ENCODE results near the gene NINJ1.
"Not testable (repeated sequence)": the region's sequence is repeated elsewhere in the genome, so short reads cannot be mapped to it uniquely, and the experiment has no call there.

The NINJ1 gene

DNA sequence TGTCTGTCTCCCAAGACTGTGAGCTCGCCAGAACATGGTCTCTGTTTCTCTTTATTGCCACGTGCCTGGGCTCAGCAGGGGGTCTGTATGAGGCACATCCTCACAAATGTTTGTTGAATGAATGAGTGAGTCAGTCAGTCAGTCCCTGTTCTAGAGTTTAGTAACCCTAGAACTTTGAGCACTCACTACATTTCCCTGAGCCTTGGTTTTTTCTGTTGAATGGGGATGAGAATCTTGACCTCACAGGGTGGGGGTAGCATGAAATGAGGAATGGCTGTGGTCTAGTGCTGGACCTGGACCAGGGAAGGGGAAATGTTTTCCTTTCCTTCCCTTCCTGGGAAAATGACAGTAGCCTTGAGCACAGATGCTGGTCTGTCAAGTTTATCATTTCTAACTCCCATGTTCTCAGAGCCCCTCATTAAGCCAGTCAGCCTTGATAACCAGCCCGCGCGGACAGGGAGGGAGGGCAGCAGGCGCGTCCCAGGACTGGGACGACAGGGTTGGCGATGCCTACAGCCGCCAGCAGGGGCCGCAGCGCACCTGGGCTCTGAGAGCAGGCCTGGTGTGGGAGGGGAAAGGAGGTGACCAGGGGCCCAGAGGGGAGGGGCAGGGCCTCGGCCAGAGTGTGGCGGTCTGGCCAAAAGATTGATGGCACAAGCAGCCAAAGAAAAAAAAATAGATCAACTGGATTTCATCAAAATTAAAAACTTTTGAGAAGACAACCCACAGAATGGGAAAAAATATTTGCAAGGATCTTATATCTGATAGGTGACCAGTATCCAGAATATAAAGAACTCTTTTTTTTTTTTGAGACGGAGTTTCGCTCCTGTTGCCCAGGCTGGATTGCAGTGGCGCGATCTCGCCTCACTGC lies 25.8 kb upstream of the NINJ1 start:
- DNase-seq (ENCODE audit: low read depth in 2 of 2): peak; percentile 37 to 49

DNA sequence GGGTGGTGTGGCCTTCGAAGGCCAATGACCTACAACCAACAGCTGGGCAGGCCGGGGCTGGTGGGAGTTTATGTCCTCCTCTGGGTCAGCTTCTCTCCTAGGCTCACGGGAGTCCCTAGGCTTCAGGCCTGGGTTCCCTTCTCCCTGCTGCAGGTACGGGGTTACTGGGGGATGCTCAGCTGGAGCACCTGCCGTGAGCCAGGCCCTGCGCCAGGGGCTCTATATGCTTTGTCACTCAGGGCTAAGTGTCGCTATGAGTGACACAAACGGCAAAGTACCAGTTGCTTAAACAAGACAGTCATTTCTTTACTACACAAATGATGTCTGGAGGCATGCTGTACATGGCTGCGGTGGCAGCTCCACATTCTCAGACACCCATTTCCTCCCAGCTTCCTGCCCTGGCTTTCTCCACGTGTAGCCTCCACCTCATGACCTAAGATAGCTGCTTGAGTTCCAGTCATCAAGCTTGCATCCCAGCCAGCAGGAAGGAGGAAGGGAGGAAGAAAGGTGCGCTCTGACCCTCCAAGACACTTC lies 22.5 kb upstream of the NINJ1 start:
- no peak for DNase-seq (ENCODE audit: low read depth in 2 of 2)

DNA sequence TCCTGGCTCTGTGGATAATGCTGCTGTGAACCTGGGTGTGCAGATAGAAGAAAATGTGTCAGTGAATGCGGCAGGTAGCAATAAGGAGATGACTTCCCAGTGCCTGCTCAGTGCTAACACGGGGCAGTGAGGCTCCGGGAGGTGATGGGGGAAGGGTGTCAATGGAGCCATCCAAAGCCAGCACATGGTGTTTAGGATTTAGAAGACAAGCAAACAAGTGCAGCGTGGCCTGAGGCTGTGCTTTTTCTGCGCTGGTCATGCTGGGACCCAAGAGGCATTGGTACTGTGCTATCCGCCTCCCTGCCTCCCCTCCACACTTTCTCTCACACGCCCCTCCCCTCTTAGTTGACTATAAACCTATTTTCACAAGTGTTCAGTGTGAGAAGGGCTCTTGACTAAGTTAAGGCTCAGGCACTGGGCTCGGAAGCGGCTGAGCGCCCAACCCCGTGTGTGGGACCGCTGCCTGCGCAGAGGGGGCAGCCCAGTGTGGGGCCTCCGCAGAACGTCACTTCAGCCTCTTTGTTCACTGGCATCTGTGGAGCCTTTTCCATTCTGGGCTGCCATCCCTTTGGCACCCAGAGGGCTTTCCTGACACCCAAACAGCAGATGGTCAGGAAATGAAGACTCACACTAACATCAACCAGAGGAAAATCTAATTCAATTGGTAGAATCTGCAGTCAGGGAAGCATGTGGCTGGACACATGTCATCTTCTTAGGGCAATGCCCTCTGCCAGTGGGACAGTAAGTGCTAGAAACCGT lies 21.8 kb upstream of the NINJ1 start:
- DNase-seq (ENCODE audit: low read depth in 2 of 2): no peak

DNA sequence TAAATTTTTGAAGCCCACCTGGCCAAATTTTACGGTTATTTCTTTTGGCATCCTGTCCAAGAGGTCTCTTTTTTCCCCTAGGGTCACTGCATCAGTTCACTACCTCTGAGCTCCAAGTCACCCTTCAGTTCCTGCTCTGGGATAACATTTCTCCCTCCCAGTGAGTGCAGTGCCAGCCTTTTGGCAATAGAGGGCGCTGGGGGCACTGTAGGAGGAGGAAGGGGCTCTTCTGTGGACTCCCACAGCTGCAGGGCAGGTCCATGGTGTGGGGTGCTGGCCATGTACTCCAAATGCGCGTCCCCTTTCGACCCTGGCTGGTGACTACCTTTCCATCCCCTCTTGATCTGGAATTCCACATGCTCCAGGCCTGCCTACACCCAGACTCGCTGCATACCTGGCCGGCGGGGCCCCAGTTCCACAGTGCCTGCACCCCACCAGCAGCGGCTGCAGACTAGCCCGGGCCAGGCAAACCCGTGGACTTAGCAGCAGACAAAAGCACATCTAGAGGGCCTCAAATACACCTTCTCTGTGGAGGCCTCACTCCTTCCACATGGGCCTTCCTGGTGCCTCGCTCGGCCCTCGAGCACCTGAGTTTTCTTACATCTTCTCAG lies 20.3 kb upstream of the NINJ1 start:
- DNase-seq (ENCODE audit: low read depth in 2 of 2): no peak

DNA sequence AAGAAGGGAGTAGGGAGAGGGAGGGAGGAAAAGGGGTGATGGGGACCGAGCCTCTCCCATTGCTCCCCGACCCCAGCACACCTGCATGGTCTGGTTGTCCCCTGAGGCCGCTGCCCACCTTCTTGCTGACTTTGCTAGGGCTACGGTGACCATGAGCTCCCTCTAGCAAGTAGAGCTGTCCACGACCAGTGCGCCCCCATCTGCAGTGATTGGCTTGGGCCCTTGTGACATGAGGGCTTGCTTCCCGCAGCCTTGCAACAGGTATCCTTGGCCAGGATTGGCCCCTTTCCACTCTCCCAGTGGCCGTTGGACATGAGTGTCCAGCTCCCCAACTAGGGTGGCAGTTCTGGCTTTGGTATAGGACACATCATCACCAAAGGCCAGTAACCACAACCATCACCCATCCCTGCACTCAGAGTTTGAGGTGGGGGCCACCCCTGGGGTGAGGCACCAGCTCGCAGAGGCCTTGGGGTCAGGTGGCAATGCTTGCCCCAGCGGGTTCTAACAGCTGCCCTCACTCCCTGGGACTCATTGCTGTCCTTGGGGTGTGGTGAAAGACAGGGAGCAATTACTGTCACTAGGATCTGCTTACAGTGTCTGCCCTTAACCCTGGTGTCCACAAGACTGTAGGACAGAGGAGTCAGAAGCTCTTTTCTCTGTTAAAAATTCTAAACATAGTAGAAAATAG lies 17.2 kb upstream of the NINJ1 start:
- no peak for DNase-seq (ENCODE audit: low read depth in 2 of 2)

DNA sequence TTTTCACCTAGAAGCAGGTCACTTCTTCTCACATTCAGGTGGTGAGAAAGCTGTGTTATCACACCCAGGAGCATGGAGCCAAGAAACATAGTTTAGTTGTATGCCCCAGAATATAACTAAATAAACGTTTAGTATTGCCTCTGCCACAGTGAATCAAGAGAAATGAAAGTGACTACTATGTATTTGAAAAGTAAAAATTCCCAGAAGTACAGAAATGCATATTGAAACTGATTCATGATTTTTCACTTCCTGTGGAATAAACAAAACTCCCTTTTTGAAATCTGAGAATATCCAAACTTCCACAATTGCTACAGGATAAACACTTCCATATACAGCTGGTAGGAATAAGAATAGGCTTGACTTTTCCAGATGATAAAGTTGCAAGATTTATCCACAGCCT lies 15.3 kb upstream of the NINJ1 start:
- no peak for DNase-seq (ENCODE audit: low read depth in 2 of 2)

DNA sequence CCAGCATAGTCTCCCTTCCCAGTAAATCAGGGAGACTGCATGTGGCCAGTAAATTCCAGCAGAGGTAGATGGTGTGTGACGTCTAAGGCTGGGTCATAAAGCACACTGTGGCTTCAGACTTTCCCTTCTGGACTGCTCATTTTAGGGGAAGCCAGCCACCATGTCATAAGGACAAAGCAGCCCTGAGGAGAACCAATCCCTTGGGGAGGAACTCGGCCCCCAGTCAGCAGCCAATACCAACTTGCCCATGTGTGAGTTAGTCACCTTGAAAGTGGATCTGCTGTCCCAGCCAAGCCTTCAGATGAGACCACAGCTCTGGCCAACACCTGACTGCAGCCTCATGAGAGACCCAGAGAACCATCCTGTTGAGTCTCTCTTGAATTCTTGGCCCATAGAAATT lies 14.7 kb upstream of the NINJ1 start:
- no peak for DNase-seq (ENCODE audit: low read depth in 2 of 2)

DNA sequence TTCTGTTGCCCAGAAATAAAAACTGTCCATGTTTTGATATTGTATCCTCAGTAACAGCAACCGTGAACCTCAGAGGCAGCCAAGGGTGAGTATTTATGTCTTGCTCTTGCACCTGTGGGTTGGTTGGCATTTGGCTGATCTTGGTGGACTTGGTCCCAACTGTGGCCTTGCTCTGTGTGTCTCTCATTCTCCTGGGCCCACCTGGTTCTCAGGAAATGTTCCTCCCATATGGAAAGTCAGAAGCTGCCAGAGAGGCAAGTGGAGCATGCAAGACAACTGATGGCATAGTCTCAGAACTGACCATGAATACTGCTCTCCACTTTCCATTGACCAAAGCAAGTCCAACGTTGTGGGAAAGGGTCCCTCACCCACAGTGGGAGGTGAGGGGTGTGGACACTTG lies 13.6 kb upstream of the NINJ1 start:
- DNase-seq (ENCODE audit: low read depth in 2 of 2): no peak

DNA sequence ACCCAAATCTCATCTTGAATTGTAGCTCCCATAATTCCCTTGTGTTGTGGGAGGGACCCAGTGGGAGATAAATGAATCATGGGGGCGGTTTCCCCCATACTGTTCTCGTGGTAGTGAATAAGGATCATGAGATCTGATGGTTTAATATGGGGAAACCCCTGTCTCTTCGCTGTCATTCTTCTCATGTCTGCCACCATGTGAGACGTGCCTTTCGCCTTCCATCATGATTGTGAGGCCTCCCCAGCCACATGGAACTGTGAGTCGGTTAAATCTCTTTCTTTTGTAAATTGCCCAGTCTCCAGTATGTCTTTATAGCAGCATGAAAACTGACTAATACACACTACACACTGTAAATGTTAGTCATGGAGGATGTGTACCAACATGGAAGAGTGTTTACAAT lies 12.6 kb upstream of the NINJ1 start:
- DNase-seq (ENCODE audit: low read depth in 2 of 2): not testable (repeated sequence)

DNA sequence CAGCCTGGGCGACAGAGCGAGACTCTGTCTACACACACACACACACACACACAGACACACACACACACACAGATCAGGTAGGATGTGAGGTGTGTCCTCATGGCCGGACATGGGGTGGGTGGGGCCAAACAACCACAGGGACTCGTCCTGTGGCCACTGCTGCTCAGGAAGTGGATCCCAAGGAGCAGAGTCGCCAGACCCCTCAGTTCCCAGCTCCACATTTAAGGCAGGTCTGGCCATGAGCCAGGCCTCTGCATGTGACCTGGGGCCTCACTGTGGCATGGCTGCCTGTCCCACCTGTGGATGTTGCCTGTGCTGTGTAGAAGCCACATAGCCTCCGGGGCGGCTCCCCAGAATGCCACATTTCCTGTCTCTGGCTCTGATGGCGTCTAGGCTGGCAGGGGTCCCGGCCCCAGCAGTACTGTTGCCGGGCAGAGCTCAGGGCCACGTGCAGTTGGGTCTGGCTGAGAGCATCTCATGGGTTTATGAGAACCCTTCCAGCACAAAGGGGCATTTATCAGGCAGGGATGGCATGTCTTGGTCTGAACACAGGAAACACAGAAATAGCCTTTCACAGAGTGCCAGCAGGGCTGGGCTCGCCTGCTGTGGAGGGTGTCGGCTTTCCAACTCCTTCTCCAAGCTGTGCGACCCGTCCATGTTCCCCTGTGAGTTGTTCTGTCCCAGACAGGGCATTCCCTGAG lies 9.9 kb upstream of the NINJ1 start:
- DNase-seq (ENCODE audit: low read depth in 2 of 2): no peak

DNA sequence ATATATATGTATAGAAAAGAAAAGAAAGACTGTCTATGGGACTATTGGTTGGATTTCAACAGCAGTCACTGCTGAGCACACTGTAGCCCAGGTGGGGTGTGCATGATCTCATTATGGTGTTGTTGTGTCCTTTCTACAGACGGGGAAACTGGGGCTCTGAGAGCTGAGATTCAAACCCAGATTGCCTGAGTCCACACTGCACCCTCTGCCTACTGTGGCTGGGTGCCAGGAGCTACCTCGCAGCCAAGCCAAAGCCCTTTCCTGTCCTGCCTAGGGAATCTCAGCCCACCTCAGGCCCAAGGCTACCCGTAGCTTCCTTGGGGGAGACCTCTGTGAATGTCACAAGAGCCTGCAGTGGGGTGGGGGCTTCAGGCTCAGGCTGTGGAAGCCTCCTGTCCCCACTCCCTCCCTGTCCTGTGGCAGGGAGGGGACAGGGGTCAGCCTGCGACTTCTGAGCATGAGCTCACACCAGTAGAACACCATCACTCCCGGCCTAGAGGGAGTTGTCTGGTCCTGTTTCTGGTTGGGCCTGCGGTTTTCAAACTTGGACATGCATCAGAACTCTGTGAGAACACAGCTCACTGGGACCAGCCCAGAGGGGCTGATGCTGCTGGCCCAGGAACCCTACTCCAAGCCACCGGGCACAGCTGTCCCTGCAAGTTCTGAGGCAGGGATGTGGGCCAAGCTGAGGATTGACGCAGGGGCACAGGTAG lies 7.9 kb upstream of the NINJ1 start:
- DNase-seq (ENCODE audit: low read depth in 2 of 2): no peak

DNA sequence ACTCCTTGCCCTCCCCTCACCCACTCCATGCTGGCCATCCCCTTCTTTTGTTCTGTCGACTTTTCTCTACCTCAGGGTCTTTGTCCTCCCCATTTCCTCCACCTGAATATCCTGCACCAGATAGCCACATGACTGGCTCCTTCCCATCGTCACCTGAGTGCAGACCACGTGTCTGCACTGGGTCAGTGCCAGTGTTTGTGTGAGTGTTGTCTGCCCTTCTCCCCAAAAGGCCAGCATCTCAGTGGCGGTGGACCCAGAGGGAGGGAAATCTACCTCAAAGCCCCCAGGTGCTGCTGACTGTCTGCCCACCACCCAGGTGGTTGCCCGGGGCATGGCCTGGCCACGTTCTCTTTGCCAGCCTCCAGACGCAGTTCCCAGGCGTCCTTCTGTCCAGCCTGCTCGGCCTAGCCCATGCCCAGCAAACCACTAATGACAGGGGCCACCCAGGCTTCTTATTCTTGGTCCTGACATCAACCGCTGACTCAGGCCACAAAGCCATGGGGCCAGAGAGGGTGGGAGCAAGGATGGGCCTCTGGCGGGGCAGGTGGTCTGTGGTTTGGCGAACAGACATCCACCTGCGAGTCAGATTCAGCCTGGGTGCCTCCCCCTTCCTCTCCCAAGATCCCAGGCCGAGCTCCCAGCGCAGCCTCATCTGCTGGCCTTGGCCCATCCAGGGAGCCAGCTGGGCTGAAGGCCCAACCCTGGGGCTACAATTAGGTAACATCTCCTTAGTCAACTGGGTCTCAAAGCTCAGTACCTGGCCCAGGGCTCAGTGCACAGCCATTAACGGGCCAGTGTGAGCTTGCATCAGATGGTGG lies 5.5 kb upstream of the NINJ1 start:
- DNase-seq (ENCODE audit: low read depth in 2 of 2): no peak

DNA sequence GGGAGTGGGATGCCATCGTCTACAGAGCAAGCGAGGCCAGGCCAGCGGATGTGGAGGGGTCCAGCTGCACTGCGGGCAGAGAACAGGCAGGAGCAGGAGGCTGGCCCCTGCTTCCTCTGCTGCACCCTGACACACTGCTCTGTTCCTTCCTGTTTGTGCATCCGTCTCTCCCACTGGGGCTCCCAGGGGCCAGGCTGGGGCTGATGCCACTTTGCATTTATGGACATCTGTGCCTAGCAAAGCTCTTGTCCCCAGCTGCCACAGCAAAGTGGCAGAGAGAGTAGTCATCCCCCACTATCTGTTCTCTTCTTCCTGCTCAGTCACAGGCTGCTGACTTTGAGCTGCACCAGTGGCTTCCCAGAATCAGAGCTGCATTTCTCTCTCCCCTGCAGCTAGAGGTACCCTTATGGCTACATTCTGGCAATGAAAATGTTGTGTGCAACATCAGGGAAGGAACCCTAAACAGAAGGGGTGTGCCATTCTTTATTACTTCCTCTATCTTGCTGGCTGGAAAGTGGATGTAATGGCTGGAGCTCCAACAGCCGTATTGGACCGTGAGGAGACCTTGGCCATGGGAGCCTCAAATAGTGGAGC lies 4.2 kb upstream of the NINJ1 start:
- no peak for DNase-seq (ENCODE audit: low read depth in 2 of 2)

DNA sequence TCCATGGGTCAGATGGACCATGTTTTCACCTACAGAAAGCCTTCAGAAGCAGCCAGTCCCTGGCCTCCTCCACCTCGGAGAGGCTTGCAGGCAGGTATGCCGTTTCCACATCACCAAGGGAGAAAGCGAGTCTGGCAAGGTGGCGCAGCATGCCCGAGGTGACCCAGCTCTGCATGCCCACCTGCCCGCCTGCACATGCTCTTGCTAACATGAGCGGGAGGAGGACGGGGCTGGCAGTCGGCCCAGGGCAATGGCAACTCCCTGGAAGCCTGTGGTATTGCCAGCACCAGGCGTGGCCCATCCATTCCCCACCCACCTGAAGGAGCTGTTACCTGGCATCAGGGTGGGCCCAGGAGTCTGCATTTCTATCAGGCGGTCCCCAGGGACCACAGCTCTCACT lies 3.3 kb upstream of the NINJ1 start:
- no peak for DNase-seq (ENCODE audit: low read depth in 2 of 2)

DNA sequence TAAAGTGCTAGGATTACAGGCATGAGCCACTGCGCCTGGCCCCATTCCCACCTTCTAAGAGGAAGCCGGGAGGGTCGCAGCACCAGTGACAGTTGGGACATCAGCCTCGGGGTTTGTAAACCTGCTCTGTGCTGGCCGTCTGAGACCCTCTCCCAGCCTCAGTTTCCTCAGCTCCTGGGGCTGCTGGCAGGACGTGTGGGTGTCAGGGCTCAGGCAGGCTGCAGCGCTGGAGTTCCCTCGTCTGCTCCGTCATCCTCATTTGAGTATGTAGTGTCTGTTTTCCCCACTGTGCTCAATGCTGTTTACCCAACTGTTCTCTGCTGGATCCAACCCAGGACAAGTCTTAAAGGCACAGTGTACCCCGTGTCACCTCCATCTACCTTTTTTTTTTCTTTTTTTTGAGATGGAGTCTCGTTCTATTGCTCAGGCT lies 2.0 kb upstream of the NINJ1 start:
- DNase-seq (ENCODE audit: low read depth in 2 of 2): no peak

DNA sequence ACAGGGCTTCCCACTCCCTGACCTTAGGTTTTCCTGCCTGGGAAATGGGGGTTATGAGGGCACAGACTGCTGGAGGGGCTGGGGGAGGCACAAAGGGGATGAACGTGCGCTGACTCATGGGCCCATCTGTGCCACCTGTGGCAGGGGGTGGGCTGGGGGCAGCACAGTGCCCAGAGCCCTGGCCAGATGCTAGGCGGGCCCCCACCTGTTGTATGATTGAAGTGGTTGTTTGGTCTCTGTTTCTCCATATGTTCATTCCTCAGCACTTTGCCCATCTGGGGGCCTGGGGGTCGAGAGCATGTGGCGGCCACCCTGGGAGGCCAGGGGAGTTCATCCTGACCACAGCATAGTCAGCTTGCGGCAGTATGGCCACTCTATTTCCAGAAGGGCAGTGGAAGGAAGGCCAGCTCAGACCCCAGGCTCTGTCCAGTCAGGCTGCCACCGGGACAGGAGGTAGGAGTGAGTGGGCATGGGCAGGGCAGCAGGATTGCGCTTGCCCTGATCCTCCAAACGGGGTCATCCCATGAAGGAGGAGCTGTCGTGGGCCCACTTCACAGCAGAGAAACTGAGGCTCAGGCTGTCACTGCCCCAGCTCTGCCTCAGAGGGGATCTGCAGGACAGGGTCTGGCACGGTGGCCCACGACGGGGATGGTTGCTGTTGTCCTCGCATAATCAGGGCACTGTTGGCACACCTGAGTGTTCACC lies 841 bp upstream of the NINJ1 start:
- no peak for DNase-seq (ENCODE audit: low read depth in 2 of 2)

DNA sequence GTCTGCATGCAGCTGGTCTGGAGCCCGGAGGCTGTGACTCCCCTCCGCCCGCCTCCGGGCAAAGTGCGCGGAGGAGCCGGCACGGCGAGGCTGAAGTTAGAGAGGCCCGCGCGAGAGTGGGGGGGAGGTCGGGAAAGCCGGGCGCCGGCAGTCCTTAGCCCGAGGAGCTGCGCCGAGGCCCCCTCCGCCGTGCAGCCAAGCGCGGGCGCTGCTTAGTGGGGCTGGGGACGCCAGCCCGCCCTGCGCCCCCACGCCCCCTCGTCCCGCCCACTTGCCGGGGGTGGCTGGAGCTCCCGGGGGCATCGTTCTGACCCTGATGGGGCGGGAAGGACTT lies 403 bp downstream of the NINJ1 start:
- no peak for DNase-seq (ENCODE audit: low read depth in 2 of 2)

DNA sequence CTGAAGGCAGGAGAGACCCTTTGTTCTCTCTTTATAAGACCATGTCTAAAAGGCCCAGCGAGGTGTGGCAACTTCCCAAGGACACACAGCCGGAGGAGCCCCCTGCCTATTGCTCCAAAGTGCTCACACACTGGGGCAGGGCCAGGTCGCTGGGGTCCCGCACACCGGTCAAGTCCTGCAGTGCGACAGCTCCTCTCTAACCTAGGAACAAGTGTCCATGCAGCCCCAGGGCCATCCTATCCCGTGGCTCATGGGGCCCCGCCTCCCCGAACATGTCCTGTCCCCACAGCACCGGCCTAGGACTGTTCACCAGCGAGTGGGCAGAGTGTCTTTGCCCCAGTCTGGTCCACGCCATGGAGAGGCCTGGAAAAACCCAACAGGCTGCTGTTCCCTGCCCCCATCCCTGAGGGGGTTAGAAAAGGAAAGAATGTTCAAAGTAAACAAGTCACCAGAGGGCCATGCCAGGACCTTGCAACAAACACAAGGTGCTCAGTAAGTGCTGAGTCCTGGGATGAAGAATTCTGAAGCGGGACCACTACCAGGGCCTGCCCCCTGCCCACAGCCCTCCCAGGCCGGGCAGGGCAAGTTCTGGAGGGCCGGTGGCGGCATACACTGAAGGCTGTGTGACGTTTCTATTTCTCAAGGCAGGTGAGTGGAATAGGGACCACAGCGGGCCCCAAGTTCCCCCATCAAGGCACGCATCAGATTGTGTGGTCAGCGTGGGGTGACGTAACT lies 938 bp downstream of the NINJ1 start:
- no peak for DNase-seq (ENCODE audit: low read depth in 2 of 2)
